ENCODE results near the gene KCNJ5.

GRCh38 chr11:128953151-128953550 is 62.0 kb downstream of the KCNJ5 start:
- TF ChIP-seq CTCF (IDR thresholded peaks at IDR 0.05; ENCODE audit: low read depth, low read length) (no peak), EZH2phosphoT487 (IDR thresholded peaks at IDR 0.05; ENCODE audit: low read depth) (no peak)
